Activated gamma-delta T cell treated with anti-CD3 and anti-CD28 coated beads, Interleukin-2, amount 50 U/mL, for 16 hours (primary cell): ENCODE data around the gene HYAL1.
A peak's percentile ranks its signal among the peaks of the same experiment; 100 is the strongest.
"Not testable (repeated sequence)": the region's sequence is repeated elsewhere in the genome, so short reads cannot be mapped to it uniquely, and the experiment has no call there.

Experiments
- DNase-seq: peaks from one replicate; pipeline ENCODE4 v3.0.0-alpha.2; 2020; ENCODE audit warnings: low read depth

Gene HYAL1

DNA sequence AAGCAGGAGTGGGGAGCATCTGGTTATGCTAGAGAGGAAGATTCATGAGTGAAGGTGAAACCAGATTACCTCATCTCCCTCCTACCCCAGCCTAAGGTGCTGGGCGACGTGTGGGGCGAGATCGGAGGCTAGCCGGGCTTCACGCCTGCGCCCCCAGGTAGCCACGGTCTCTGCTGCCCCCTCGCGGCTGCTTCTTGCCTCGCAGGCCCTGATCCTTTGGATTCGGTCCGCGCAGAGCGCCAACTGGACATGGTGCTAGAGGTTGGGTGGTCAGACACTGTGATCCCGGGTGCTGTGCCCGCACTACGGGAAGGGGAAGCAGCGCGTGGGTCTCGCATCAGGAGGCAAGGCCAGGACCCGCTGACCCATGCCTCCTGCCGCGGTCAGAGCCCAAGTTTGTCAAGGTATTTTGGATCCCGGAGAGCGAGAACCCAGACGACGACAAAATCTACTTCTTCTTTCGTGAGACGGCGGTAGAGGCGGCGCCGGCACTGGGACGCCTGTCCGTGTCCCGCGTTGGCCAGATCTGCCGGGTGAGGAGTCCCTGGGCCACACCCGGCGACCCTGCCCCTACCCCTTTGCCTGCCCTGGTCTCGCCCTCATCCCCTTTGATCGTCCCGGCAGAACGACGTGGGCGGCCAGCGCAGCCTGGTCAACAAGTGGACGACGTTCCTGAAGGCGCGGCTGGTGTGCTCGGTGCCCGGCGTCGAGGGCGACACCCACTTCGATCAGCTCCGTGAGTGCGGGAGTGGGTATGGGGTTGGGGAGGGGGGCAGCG, 30.3 kb downstream of the HYAL1 start:
- peak; percentile 87 for DNase-seq

DNA sequence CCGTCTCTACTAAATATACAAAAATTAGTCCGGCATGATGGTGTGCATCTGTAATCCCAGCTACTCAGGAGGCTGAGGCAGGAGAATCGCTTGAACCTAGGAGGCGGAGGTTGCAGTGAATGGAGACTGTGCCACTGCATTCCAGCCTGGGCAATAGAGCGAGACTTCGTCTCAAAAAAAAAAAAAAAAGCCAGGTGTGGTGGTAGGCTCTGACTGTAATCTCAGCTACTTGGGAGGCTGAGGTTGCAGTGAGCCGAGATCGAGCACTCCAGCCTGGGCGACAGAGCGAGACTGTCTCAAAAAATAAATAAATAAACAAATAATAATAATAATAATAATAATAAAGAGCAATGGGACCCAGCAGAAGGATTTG, 30.9 kb downstream of the HYAL1 start:
- not testable (repeated sequence) for DNase-seq

DNA sequence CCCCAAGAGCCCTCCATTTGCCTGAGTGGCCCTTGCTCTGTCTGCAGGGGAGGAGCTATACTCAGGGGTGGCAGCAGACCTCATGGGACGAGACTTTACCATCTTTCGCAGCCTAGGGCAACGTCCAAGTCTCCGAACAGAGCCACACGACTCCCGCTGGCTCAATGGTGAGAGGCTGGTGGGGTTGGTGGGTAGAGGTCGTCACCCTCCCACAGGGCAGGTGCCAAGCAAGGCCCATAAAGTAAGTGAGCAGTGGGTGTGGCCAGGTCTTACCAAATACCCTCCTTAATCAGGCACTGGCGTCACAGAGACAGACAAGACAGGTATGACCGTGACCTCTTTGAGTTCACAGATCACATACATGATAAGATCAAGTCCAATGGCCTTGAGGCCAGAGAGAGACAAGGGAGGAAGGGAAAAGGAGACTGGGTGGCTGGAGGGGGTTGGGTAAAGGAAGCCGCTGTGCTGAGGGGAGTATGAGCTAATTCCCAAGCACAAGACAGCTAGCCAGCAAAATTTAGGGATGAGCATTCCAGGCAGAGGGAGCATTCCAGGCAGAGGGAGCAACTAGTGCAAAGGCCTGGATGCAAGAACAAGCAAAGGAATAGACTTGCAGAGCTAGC, 31.9 kb downstream of the HYAL1 start:
- DNase-seq = no peak

DNA sequence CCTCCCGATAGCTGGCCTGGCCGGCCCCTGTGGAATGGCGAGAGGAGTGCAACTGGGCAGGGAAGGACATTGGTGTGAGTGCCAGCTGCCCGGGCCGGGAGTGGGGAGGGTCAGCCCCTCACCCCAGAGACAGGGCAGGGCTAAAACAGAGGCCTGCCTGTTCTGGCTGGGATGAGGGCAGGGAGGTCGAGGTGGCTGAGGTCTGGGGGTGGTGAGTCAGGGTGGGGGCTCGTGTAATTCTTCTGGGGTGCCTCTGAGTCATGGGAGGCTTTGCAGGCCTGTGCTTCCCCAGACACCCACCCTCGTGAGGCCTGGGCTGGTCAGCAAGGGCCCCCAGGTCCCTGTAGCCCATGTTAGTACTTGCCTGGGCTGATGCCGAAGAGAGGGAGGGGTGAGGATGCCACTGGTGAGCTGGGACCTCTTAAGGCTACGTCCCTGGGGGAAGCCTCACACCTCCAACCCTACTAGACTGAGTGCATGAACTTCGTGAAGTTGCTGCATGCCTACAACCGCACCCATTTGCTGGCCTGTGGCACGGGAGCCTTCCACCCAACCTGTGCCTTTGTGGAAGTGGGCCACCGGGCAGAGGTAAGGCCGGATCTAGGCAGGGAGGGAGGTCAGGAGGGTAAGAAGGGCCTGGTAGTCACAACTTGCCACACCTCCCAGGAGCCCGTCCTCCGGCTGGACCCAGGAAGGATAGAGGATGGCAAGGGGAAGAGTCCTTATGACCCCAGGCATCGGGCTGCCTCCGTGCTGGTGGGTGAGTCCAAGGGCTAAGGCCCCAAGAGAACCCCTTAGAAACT, 32.8 kb downstream of the HYAL1 start:
- DNase-seq = no peak

DNA sequence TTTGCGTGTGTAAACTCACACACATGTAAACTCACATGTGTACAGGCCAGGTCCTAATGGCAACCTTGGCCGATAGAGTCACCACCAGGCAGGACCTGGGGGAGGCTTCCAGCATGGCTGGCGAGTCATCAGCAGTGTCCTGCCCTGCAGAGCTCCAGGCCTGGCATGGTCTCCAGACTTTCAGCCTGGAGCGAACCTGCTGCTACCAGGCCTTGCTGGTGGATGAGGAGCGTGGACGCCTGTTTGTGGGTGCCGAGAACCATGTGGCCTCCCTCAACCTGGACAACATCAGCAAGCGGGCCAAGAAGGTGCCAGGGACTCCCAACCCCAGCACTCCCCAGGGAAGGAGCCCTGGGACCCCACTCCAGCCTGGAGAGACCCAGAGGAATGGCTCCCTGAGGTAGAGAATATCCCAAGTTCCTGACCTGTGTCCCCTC, 33.4 kb downstream of the HYAL1 start:
- DNase-seq = no peak

DNA sequence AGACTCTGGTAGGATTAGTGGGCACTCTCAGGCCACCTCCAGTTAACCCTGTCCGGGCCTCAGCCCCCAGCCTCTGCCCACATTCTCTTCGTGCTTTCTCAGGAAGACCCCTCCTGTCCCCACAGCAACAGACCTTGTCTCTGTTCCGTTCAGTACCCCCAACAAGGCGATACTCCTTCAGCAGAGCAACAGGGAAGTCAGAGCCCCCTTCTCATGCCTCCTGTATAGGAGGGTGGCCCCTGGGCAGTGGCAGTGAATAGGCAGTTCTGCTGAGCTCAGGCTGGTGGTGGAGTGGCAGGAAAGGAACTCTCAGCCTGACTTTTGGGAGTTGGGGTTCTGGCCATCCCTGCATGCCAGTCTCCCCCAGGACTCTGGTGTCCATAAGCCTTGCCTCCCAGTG, 33.9 kb downstream of the HYAL1 start:
- DNase-seq = no peak

DNA sequence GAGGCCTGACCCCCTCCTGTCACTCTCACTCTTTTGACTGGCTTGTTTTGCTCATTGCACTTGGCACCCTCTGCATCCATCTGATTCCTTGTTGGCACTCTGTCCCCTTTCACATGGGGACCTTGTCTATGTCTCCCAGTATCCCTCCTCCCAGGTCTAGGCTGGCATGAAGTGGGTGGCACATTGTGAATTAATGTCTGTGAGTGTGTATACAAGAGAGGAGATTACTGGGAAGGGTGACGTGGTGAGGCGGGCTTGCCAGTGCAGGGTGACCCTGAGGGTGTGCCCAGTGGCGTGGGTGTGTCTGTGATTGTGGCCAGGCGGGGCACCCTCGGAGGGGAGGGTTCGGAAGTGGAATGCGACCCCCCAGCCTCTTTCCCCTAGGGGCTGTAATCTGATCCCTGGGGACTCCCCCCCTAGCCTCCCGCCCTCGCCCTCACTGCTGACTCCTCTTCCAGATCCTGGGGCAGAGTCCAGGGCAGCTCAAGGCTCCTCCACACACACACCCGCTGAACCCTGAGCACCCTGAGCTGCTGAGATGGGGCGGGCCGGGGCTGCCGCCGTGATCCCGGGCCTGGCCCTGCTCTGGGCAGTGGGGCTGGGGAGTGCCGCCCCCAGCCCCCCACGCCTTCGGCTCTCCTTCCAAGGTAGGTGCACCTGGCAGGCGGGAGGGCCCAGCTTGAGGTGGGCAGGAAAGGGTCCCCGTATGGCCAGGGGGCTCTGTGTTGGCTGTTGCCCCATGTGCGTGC, 34.5 kb downstream of the HYAL1 start, which contains the start of gene SEMA3B:
TSS of gene SEMA3B (plus strand) at position 445 of the 749 bp plus-strand sequence. CDS start at position 539, 94 bp downstream.
- no peak for DNase-seq

DNA sequence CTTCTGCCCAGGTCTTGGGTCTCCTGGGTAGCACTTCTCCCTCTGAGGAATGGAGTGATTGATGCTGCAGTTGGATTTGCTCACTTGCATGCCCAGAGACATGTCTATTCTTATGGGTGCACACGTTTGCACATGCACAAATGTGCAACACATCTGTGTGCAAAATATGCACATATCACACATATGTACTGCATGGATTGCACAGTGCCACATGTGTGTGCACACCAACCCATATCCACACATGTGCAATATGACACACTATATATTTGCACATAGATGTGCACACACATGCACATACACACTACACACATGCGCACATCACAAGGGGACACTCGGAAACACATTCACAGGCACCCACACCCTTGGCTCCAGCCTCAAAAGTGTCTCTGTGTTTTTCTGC, 35.1 kb downstream of the HYAL1 start:
- no peak for DNase-seq

DNA sequence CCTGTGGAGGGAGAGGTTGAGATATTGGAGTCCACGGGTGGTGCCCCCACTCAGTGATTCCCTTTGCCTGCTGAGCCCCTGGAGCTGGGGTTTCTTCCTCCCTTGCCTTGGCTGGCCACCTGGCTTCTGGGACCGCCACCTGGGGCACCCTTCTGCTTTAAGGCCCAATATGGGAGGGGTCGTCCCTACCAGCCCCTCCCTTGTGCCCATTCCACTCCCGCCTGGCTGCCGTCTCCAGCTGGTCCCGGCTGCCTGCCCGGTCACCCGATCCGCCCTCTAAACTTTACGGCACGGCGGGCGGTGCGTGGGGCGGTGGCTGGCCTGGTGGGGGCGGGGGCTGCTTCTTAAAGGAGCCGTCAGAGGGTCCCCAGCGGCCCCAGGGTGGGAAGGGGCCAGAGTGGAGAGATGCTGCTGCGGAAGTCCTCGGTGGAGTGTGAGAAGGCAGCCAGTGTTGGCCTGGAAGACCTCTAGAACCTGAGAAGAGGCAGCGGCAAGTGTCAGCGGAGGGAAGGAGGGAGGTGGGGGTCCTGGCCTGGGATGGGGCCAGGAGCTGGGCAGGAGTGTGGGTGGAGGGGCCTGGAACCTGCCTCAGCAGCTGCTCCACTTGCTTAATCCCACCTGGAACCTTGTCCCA, 36.0 kb downstream of the HYAL1 start:
- DNase-seq = no peak

DNA sequence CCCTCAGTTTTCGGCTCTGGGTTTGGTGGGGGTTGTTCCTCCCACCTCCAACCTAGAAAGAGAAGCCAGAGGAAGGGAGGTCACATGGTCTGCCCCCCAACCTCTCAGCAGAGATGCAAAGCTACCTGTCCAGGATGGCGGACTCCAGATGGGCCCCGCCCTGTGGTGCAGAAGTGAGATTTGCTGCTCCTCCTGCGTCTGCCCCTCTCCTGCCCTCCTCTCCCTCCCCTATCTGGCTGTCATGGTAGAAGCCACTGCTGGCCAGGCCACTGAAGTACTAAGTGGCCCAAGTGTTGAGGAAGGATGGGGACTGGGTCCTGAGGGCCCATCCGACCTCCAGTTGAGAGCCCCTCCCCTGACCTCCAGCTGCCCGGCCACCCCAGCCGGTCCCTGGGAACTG, 36.5 kb downstream of the HYAL1 start:
- DNase-seq = no peak

DNA sequence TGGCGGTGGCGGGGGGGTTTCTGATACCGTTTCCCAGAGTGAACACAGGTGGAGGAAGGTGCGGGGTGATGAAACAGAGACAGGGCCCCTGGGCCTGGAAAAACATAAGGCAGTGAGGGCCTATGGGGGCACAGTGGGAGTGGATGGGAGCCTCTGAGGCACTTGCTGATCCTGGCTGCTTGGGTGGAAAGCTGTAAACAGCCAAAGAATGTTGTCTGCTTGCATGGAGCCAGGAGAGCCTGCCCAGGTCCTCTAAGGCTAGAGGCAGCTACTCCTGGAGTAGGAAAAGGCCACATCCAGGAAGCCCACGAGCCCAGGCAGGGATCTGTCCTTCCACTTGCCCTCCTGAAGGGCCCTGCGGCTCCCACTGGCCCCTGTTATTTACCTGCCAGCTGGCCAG, 37.4 kb downstream of the HYAL1 start:
- no peak for DNase-seq

DNA sequence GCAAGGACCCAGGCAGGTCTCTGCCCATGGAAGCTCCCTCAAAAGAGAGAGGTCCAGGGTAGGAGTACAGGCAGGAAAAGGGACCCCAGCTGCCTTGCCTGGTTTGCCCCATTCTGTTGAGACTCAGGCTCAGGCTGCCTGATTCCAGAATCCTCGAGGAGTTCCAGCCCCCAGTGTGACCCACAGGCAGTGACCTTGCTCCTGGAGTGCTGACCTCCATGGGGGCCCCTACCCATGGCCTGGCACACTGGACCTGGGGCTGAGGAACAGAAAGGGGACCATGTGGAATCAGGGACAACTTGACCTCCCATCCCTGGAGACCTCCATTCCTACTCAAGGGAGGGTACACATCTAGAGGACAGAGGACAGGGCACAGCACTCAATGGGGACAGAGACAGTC, 37.8 kb downstream of the HYAL1 start:
- no peak for DNase-seq

DNA sequence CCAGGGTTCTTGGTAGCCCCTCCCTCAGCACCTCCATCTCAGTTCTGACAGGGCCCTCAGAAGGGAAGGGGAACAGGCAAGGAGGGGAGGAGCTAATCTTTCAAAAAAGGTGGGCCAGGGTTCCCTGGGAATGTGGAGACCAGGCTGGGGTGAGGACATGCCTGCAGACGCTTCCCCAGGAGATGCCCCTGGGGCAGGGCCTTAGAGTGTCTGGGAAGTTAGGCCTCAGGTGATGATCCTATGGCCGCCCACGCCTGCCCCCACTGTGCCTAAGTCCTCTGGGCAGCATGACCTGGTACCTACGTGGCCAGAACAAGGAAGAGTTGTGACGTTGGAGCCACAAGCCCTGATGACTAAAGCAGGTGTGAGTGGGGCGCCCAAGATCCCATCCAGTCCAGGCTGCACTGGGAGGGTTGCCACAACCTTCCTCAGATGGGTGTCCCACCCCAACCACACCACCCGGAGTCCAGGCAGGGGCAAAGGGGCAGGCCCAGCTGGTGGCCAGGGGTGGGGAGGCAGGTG, 38.3 kb downstream of the HYAL1 start:
- no peak for DNase-seq

DNA sequence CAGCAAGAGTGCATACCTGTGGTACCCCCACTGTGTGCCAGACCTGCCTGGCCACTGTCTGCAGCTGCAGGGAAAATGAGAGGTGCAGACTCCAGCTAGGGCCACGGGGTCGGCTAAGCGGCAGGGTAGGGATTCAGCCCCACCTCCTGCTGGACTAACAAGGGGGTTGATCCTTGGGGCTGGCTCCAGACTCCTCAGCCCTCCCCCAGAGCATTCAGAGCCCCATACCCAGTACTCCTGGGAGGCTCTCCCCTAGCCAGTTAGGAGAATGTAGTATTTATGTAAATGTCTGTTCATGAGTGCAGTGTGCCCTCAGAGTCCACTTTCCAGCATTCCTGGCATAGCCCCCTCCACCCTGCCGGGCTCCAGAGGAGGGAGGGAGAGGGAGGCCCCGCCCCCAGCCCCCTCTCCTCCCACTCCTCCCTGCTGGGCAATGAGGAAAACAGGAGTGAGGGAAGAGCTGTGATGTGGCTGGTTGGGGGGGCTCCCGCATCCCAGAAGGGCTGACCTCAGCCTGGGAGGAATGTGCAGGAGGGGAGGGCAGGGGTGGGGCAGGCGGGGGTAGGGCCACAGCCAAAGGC, 38.9 kb downstream of the HYAL1 start:
- no peak for DNase-seq

DNA sequence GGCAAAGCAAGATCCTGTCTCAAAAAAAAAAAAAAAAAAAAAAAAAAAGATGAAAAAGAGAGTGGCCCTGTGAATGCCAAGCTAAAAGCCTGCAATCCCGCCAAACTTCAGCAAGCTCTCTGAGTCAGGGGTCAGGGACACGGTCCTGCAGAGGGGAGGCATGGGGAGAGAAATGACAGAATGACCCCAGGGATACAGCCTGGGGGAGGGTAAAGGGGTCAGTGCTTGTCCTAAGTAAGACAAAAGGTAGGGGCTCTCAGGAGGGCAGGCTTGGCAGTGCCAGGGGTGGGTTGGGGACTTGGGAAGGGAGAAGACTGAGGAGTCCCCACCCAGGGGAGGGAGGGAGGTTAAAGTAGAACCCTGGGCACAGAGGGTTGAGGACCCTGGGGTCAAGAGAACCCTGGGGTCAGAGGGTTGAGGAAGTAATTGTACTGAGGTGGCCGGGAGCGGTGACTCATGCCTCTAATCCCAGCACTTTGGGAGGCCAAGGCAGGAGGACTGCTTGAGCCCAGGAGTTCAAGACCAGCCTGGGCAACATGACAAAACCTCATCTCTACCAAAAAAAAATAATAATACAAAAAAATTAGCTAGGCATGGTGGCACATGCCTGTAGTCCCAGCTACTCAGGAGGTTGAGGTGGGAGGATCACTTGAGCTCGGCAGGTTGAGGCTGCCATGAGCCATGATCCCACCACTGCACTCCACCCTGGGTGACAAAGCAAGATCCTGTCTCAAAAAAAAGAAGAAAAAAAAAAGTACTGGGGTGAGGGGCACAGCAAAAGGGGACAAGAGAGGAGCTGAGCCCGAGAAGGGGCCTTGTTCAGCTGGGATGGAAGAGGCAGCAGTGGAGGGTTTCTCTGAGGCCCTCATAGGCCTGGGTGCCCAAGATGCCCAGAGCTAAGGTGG, 39.6 kb downstream of the HYAL1 start:
- no peak for DNase-seq

DNA sequence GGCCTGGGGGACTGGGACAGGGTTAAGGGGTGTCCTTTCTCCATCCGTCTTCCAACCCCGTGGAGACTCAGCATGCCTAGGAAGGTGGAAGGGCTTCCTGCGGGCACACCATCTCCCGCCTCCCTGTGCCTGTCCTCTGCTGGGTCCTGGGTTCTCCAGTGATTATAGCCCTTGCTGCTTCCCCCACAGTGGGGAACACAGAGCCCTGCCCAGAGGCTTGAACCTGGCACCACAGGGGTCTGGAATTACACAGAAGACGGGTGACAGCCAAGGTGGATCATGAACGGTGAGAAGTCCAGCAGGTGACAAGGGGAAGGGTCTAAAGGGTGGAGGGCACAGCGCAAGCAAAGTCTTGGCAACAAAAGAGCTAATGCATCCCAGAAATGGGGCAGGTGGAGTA, 40.6 kb downstream of the HYAL1 start:
- DNase-seq = no peak

DNA sequence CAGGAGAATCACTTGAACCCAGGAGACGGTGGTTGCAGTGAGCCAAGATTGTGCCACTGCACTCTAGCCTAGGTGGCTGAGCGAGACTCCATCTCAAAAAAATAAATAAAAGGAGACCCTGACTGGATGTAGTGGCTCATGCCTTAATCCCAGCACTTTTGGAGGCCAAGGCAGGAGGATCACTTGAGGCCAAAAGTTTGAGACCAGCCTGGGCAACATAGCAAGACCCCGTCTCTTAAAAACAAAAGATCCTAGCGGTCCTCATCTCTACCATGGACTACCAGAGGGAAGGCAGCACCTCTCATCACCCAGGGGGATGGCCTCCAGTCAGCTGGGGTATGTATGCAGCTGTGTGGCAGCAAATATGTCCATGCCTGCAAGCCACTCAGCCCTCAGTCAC, 41.2 kb downstream of the HYAL1 start:
- not testable (repeated sequence) for DNase-seq

DNA sequence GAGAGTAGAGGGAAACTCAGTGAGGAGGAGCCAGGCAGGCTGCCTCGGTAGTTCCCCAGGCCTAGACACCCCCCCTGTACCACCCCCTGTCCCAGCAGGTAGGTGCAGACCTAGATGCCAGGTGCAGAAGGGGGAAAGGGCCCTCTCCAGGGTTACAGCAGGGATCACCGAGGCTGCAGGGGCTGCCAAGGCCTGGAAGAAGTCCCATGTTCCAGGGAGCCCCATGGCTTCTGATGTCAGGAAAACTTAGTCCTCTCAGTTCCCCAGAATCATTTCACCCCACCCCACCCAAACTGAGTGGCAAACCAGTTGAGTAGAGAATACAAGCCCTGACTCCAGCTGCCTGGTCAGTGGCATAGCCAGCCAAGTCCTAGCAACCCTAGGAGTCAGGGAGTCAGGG, 41.9 kb downstream of the HYAL1 start:
- no peak for DNase-seq

DNA sequence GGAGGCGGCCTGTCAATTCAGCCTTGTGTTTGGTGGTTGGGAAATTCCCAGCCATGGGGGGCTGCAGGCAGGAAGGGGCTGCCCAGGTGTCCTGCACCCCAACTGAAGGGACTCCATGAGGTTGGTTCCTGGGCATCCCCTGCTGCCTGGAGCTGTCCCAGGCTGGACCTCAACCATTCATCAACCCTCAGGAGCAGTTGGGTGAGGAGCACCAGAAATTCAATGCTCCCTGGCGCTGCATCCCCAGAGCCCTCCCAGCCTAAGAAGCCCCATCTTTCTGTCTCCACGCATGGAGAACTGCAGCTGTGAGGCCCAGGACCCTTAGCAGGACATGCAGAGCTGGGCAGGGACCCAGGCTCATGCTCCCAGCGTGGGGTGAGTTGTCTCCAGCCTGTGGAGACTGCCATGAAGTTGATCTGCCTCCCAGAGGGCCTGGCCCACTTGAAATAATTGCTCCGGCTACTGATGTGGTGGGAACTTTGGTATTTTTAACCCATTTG, 42.4 kb downstream of the HYAL1 start:
- DNase-seq = no peak
